ENCODE data around the gene SCIMP. TPM values are rescaled to one million over a fixed set of nuclear protein-coding genes. Genes with fewer than 3 reads are reported as not detected.
"Not testable (repeated sequence)": the region's sequence is repeated elsewhere in the genome, so short reads cannot be mapped to it uniquely, and the experiment has no call there.

Gene SCIMP
- polyA plus RNA-seq, 4 donors = 0.22 to 4.4 (median 3.0) TPM

DNA sequence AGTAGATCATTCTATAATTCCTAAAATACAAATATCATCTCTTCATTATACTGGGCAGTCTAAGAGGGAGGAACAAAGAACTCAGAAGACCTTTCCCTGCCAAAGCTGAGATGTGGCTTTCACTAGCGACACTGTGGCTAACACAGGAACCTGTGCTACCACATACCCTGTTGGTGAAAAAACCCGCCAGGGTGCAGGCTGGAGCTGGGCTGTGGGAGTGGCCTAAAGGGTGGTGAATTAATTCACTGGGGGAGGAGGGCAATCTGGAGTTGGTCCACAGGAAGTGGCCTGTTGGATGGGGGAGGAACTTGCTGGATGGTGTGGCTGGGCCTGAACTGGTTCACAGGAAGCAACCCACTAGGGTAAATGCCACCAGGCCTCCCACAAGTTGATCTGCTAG lies 50.4 kb downstream of the SCIMP start:
- Histone ChIP-seq H3K27me3 (ENCODE audit: control insufficient read depth in 3 of 3, insufficient read depth in 3 of 3, low read length in 3 of 3) (no peaks in the 10 kb centered on the region), H3K4me1 (ENCODE audit: control insufficient read depth in 3 of 3, insufficient read depth in 2 of 3, low read depth in 1 of 3, low read length in 2 of 3) (no peaks in the 10 kb centered on the region), H3K27ac (ENCODE audit: low read depth in 1 of 3, low read length in 2 of 3) (no peak overlapping the region), H3K4me3 (ENCODE audit: low read depth in 1 of 3, low read length in 3 of 3) (no peak overlapping the region), H3K36me3 (ENCODE audit: control insufficient read depth in 3 of 3, insufficient read depth in 2 of 3, low read depth in 1 of 3, low read length in 3 of 3) (peaks cover 0 to 17% (median 2%) of the 10 kb centered on the region in 3 donors), H3K9me3 (ENCODE audit: control insufficient read depth in 2 of 2, insufficient read depth in 1 of 2, low read depth in 1 of 2, low read length in 1 of 2) (peaks cover 9 to 82% of the 10 kb centered on the region in 2 donors)
- DNase-seq (no peak), FAIRE-seq (no peak)
- WGBS, 3 donors = 91 to 97% (median 95%) methylated on average over 2 of the region's 2 CpGs

DNA sequence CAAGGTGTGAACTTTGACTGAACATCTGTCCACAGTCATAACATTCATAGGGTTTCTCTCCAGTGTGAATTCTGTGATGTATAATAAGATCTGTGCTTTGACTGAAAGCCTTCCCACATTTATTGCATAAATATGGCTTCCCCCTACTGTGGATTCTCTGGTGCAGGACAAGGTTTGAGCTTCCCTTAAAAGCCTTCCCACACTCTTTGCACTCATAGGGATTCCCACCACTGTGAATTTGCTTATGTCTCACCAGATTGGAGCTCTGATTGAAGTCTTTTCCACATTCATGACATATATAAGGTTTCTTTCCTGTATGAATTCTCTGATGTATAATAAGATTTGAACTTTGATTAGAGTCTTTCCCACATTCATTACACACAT lies 51.3 kb downstream of the SCIMP start:
- H3K27ac ChIP-seq (ENCODE audit: low read depth in 1 of 3, low read length in 2 of 3) = no peak overlapping the region
- no peak for FAIRE-seq
- peaks cover 12 to 82% of the 10 kb centered on the region in 2 donors for H3K9me3 ChIP-seq (ENCODE audit: control insufficient read depth in 2 of 2, insufficient read depth in 1 of 2, low read depth in 1 of 2, low read length in 1 of 2)
- H3K27me3 ChIP-seq (ENCODE audit: control insufficient read depth in 3 of 3, insufficient read depth in 3 of 3, low read length in 3 of 3) = no peaks in the 10 kb centered on the region
- DNase-seq = no peak
- H3K4me3 ChIP-seq (ENCODE audit: low read depth in 1 of 3, low read length in 3 of 3) = no peak overlapping the region
- no peaks in the 10 kb centered on the region for H3K4me1 ChIP-seq (ENCODE audit: control insufficient read depth in 3 of 3, insufficient read depth in 2 of 3, low read depth in 1 of 3, low read length in 2 of 3)
- peaks cover 0 to 18% (median 2%) of the 10 kb centered on the region in 3 donors for H3K36me3 ChIP-seq (ENCODE audit: control insufficient read depth in 3 of 3, insufficient read depth in 2 of 3, low read depth in 1 of 3, low read length in 3 of 3)

DNA sequence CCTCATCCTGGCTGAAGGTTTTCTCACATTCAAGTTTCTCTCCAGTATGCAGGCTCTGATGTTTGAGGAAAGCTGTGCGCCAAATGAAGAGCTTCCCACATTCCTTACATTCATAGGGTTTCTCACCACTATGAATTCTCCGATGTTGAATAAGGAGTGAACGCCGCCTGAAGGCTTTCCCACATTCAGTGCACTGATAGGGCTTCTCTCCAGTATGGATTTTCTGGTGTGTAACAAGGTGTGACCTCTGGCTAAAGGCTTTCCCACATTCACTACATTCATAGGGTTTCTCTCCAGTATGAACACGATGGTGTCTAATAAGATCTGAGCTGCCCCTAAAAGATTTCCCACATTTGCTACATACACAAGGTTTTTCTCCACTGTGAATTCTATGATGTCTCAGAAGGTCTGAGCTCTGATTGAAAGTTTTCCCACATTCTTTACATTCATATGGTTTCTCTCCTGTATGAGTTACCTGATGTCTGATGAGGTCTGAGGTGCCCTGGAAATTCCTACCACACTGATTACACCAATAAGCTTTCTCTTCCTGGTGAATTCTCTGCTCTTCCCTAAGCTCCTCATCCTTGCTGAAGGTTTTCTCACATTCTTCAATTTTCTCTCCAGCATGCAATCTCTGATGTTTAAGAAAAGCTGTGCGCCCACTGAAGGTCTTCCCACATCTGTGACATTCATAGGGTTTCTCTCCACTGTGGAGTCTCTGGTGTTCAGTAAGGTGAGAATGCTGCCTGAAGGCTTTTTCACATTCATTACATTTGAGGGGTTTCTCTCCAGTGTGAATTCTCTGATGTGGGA lies 51.9 kb downstream of the SCIMP start:
- DNase-seq (no peak), FAIRE-seq (no peak)
- H3K9me3 ChIP-seq (ENCODE audit: control insufficient read depth in 2 of 2, insufficient read depth in 1 of 2, low read depth in 1 of 2, low read length in 1 of 2) = peaks cover 12 to 81% of the 10 kb centered on the region in 2 donors
- no peaks in the 10 kb centered on the region for H3K4me1 ChIP-seq (ENCODE audit: control insufficient read depth in 3 of 3, insufficient read depth in 2 of 3, low read depth in 1 of 3, low read length in 2 of 3)
- H3K36me3 ChIP-seq (ENCODE audit: control insufficient read depth in 3 of 3, insufficient read depth in 2 of 3, low read depth in 1 of 3, low read length in 3 of 3) = peaks cover 0 to 16% (median 2%) of the 10 kb centered on the region in 3 donors
- H3K27me3 ChIP-seq (ENCODE audit: control insufficient read depth in 3 of 3, insufficient read depth in 3 of 3, low read length in 3 of 3) = no peaks in the 10 kb centered on the region
- no peak overlapping the region for H3K27ac ChIP-seq (ENCODE audit: low read depth in 1 of 3, low read length in 2 of 3)
- WGBS, 3 donors = 97 to 100% (median 98%) methylated on average over 6 of the region's 6 CpGs
- H3K4me3 ChIP-seq (ENCODE audit: low read depth in 1 of 3, low read length in 3 of 3) = no peak overlapping the region

DNA sequence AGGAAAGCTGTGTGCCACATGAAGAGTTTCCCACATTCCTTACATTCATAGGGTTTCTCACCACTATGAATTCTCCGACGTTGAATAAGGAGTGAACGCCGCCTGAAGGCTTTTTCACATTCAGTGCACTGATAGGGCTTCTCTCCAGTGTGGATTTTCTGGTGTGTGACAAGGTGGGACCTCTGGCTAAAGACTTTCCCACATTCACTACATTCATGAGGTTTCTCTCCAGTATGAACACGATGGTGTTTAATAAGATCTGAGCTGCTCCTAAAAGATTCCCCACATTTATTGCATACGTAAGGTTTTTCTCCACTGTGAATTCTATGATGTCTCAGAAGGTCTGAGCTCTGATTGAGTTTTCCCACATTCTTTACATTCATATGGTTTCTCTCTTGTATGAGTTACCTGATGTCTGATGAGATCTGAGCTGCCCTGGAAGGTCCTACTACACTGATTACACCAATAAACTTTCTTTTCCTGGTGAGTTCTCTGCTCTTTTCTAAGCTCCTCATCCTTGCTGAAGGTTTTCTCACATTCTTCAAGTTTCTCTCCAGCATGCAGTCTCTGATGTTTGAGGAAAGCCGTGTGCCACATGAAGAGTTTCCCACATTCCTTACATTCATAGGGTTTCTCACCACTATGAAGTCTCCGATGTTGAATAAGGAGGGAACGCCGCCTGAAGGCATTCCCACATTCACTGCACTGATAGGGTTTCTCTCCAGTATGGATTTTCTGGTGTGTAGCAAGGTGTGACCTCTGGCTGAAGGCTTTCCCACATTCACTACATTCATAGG lies 53.0 kb downstream of the SCIMP start:
- 95 to 97% (median 96%) methylated on average over 10 of the region's 10 CpGs for WGBS, 3 donors
- Histone ChIP-seq H3K27ac (ENCODE audit: low read depth in 1 of 3, low read length in 2 of 3) (no peak overlapping the region), H3K4me1 (ENCODE audit: control insufficient read depth in 3 of 3, insufficient read depth in 2 of 3, low read depth in 1 of 3, low read length in 2 of 3) (no peaks in the 10 kb centered on the region), H3K27me3 (ENCODE audit: control insufficient read depth in 3 of 3, insufficient read depth in 3 of 3, low read length in 3 of 3) (no peaks in the 10 kb centered on the region), H3K4me3 (ENCODE audit: low read depth in 1 of 3, low read length in 3 of 3) (no peak overlapping the region), H3K9me3 (ENCODE audit: control insufficient read depth in 2 of 2, insufficient read depth in 1 of 2, low read depth in 1 of 2, low read length in 1 of 2) (peaks cover 12 to 76% of the 10 kb centered on the region in 2 donors), H3K36me3 (ENCODE audit: control insufficient read depth in 3 of 3, insufficient read depth in 2 of 3, low read depth in 1 of 3, low read length in 3 of 3) (peaks cover 0 to 20% (median 2%) of the 10 kb centered on the region in 3 donors)
- DNase-seq (no peak), FAIRE-seq (no peak)

DNA sequence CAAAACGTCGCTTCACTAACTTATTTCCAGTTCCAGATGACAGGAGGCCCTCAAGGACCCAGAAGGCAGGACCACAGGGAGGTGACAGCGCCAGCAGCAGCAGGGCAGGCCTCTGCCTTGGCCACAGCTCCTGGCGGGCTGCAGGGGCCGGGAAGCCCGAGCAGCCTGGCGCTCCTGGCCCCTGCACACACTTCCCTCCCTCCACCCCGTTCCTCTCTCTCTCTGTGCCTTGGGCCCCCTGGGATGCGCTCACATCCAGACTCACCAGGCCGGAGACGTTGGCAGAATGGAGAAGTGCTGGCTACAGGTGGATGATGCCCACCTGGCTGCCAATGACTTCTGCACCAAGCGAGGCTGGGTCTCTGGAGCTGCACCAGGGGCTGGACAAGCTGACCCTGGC lies 55.7 kb downstream of the SCIMP start:
- H3K36me3 ChIP-seq (ENCODE audit: control insufficient read depth in 3 of 3, insufficient read depth in 2 of 3, low read depth in 1 of 3, low read length in 3 of 3) = peaks cover 0 to 17% (median 2%) of the 10 kb centered on the region in 3 donors
- H3K9me3 ChIP-seq (ENCODE audit: control insufficient read depth in 2 of 2, insufficient read depth in 1 of 2, low read depth in 1 of 2, low read length in 1 of 2) = peaks cover 12 to 68% of the 10 kb centered on the region in 2 donors
- DNase-seq = no peak
- no peak overlapping the region for H3K4me3 ChIP-seq (ENCODE audit: low read depth in 1 of 3, low read length in 3 of 3)
- H3K4me1 ChIP-seq (ENCODE audit: control insufficient read depth in 3 of 3, insufficient read depth in 2 of 3, low read depth in 1 of 3, low read length in 2 of 3) = no peaks in the 10 kb centered on the region
- H3K27ac ChIP-seq (ENCODE audit: low read depth in 1 of 3, low read length in 2 of 3) = no peak overlapping the region
- WGBS, 3 donors = 95 to 98% (median 98%) methylated on average over 7 to 12 of the region's 12 CpGs
- no peak for FAIRE-seq
- H3K27me3 ChIP-seq (ENCODE audit: control insufficient read depth in 3 of 3, insufficient read depth in 3 of 3, low read length in 3 of 3) = no peaks in the 10 kb centered on the region

DNA sequence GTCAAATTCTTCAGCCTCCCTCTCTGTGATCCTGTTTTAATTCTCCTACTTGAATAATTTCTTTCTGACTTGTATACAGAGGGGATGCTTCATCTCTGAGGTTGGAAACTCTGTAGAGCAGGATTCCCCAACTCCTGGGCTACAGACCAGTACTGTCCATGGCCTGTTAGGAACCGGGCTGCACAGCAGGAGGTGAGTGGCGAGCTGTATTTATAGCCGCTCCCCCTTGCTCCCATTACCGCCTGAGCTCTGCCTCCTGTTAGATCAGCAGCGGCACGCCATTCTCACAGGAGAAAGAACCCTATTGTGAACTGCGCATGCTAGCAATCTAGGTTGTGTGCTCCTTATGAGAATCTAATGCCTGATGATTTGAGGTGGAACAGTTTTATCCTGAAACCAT lies 59.6 kb downstream of the SCIMP start:
- 90 to 92% (median 91%) methylated on average over 7 of the region's 7 CpGs for WGBS, 3 donors
- H3K9me3 ChIP-seq (ENCODE audit: control insufficient read depth in 2 of 2, insufficient read depth in 1 of 2, low read depth in 1 of 2, low read length in 1 of 2) = peaks cover 3 to 37% of the 10 kb centered on the region in 2 donors
- peaks cover 0 to 17% (median 0%) of the 10 kb centered on the region in 3 donors for H3K36me3 ChIP-seq (ENCODE audit: control insufficient read depth in 3 of 3, insufficient read depth in 2 of 3, low read depth in 1 of 3, low read length in 3 of 3)
- not testable (repeated sequence) for H3K27ac ChIP-seq (ENCODE audit: low read depth in 1 of 3, low read length in 2 of 3); FAIRE-seq; H3K4me1 ChIP-seq (ENCODE audit: control insufficient read depth in 3 of 3, insufficient read depth in 2 of 3, low read depth in 1 of 3, low read length in 2 of 3); DNase-seq; H3K4me3 ChIP-seq (ENCODE audit: low read depth in 1 of 3, low read length in 3 of 3); H3K27me3 ChIP-seq (ENCODE audit: control insufficient read depth in 3 of 3, insufficient read depth in 3 of 3, low read length in 3 of 3)

DNA sequence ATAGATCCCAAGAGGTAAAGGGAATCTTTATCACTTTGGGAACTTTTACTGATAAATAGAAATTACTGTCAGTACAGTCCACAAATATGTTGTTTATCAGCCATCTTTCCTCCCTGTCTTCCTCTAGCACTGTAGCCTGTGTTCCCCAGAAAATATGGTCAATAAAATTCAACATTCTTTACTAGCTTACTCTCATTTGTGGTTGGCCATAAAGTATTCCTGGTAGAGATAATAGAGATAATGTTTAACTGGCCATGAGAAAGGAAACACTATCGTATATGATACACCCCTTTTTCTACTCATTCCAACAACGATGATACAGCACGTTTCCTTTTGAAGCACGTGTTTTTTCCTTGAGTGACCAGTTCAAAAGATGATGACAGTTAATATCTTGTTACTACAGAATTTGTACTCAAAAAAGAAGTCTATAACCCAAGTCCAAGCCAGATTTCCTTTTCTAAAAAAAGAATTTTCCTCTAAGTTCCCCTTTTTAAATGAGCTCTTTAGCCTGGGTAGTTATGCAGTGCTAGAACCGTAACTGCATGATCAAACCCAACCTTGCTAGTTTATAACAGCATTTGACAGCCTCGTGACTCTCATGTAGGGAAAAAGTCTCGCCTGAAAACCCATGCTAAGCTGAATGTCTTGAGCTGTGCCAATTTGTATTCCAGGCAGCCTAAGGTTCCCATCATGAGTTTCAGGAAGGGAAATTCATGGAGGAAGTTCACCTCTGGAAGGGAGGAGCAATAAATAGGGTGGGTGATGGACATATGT lies 68.7 kb downstream of the SCIMP start:
- H3K9me3 ChIP-seq (ENCODE audit: control insufficient read depth in 2 of 2, insufficient read depth in 1 of 2, low read depth in 1 of 2, low read length in 1 of 2); H3K27me3 ChIP-seq (ENCODE audit: control insufficient read depth in 3 of 3, insufficient read depth in 3 of 3, low read length in 3 of 3); H3K4me1 ChIP-seq (ENCODE audit: control insufficient read depth in 3 of 3, insufficient read depth in 2 of 3, low read depth in 1 of 3, low read length in 2 of 3); H3K4me3 ChIP-seq (ENCODE audit: low read depth in 1 of 3, low read length in 3 of 3); H3K27ac ChIP-seq (ENCODE audit: low read depth in 1 of 3, low read length in 2 of 3); H3K36me3 ChIP-seq (ENCODE audit: control insufficient read depth in 3 of 3, insufficient read depth in 2 of 3, low read depth in 1 of 3, low read length in 3 of 3); DNase-seq: not testable (repeated sequence)
- FAIRE-seq = peak; percentile 47
- 53 to 62% (median 58%) methylated on average over 4 to 5 of the region's 7 CpGs for WGBS, 3 donors

DNA sequence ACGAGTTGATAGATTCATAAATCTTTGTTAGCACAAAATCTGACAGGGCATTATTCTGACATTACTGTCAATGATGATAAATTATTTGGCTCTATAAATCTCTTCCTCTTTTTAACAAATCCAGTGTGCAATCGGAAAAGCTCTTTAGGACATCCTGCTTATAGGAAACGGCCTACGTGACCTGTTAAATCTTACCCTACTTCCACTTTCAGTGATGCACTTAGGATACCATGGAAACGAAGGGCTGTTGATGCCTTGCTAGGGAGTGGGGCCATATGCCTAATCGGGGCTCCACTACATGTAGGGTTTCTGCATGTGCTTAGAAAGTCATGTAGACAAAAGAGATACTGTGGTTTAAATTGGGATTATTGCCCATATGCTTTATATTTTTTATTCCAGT lies 70.2 kb downstream of the SCIMP start:
- Histone ChIP-seq H3K9me3 (ENCODE audit: control insufficient read depth in 2 of 2, insufficient read depth in 1 of 2, low read depth in 1 of 2, low read length in 1 of 2) (no peaks in the 10 kb centered on the region), H3K27ac (ENCODE audit: low read depth in 1 of 3, low read length in 2 of 3) (no peak overlapping the region), H3K4me3 (ENCODE audit: low read depth in 1 of 3, low read length in 3 of 3) (no peak overlapping the region), H3K4me1 (ENCODE audit: control insufficient read depth in 3 of 3, insufficient read depth in 2 of 3, low read depth in 1 of 3, low read length in 2 of 3) (no peaks in the 10 kb centered on the region), H3K36me3 (ENCODE audit: control insufficient read depth in 3 of 3, insufficient read depth in 2 of 3, low read depth in 1 of 3, low read length in 3 of 3) (no peaks in the 10 kb centered on the region), H3K27me3 (ENCODE audit: control insufficient read depth in 3 of 3, insufficient read depth in 3 of 3, low read length in 3 of 3) (no peaks in the 10 kb centered on the region)
- DNase-seq (no peak), FAIRE-seq (no peak)
- 71 to 81% (median 72%) methylated on average over 6 of the region's 6 CpGs for WGBS, 3 donors

Measured in small intestine (tissue), 7 donors.